OCI-LY7 (cell line): Measurements from ENCODE around the gene CAMKK1. TPM values are rescaled to one million over a fixed set of nuclear protein-coding genes. Genes with fewer than 3 reads are reported as not detected.

Source experiments
- BruUV-seq: library from RNA; stranded (reverse); fragments of 400-500 nt; replicated peaks from 2 replicates; lab custom pipeline; 2021; lab: Mats Ljungman, UMichigan
- CTCF ChIA-PET: fragments of 300-600 bp; sonication (Branson Sonifier 250); formaldehyde crosslinking; loops from one replicate; lab custom pipeline; 2022; ENCODE audit warnings: antibody characterized with exemption; ENCODE audit not compliant: unreplicated experiment; lab: Charles Lee
- POLR2A ChIA-PET: fragments of 300-600 bp; sonication (Branson Sonifier 250); formaldehyde crosslinking; loops from one replicate; lab custom pipeline; 2022; ENCODE audit warnings: antibody characterized with exemption; lab: Charles Lee
- DNase-seq: peaks from one replicate; pipeline ENCODE4 v3.0.0-alpha.2; 2015; ENCODE audit warnings: low spot score
- H2AFZ ChIP-seq: fragments of 200-600 bp; sonication (generic), shearing (Covaris generic); 2 replicates; pipeline ENCODE4 v1.6.1; 2014; ENCODE audit warnings: mild to moderate bottlenecking, antibody characterized with exemption, low read length, moderate library complexity
- H3K27ac ChIP-seq: fragments of 200-600 bp; sonication (generic); 2 replicates; pipeline ENCODE4 v1.5.1; 2014; ENCODE audit warnings: mixed run types, low read depth, mild to moderate bottlenecking, moderate library complexity, low read length, inconsistent platforms; ENCODE audit not compliant: poor library complexity, severe bottlenecking
- H3K36me3 ChIP-seq: fragments of 200-600 bp; sonication (generic); 2 replicates; pipeline ENCODE4 v1.6.1; 2014; ENCODE audit warnings: mild to moderate bottlenecking, antibody characterized with exemption, low read length, moderate library complexity, mixed read lengths; ENCODE audit not compliant: insufficient read depth
- H3K4me1 ChIP-seq: fragments of 200-600 bp; sonication (generic); 2 replicates; pipeline ENCODE4 v1.5.1; 2014; ENCODE audit warnings: mild to moderate bottlenecking, low read length; ENCODE audit not compliant: insufficient read depth, poor library complexity, severe bottlenecking
- H3K4me2 ChIP-seq: fragments of 200-600 bp; sonication (generic); 2 replicates; pipeline ENCODE4 v1.6.1; 2014; ENCODE audit warnings: mild to moderate bottlenecking, low read length
- H3K4me3 ChIP-seq: fragments of 200-600 bp; sonication (generic); 2 replicates; pipeline ENCODE4 v1.5.1; 2014; ENCODE audit warnings: mild to moderate bottlenecking, low read depth, low read length; ENCODE audit not compliant: poor library complexity, severe bottlenecking
- H3K79me2 ChIP-seq: fragments of 200-600 bp; sonication (generic); 2 replicates; pipeline ENCODE4 v1.6.1; 2016; ENCODE audit warnings: low read depth, mild to moderate bottlenecking, low read length, moderate library complexity, mixed read lengths; ENCODE audit not compliant: insufficient read depth
- H3K9me2 ChIP-seq: fragments of 200-600 bp; sonication (generic); 2 replicates; pipeline ENCODE4 v1.6.1; 2016; ENCODE audit warnings: mild to moderate bottlenecking, low read length, mixed read lengths; ENCODE audit not compliant: insufficient read depth
- H3K9me3 ChIP-seq: fragments of 200-600 bp; sonication (generic); 2 replicates; pipeline ENCODE4 v1.6.1; 2014; ENCODE audit warnings: mild to moderate bottlenecking, mixed run types, low read length, mixed read lengths
- H4K20me1 ChIP-seq: fragments of 200-600 bp; sonication (generic); 2 replicates; pipeline ENCODE4 v1.6.1; 2014; ENCODE audit warnings: mild to moderate bottlenecking, antibody characterized with exemption, low read length, moderate library complexity, mixed read lengths; ENCODE audit not compliant: insufficient read depth
- CTCF ChIP-seq: fragments of 200-600 bp; sonication (generic); conservative IDR thresholded peaks from 2 replicates; pipeline ENCODE4 v1.5.1; 2014; ENCODE audit warnings: mild to moderate bottlenecking, antibody characterized with exemption, low read length, moderate library complexity, mixed read lengths
- EZH2phosphoT487 ChIP-seq: fragments of 200-600 bp; sonication (generic); IDR thresholded peaks from 2 replicates; pipeline ENCODE4 v1.6.1; 2018; ENCODE audit warnings: low read depth, borderline replicate concordance, mild to moderate bottlenecking, mixed run types, antibody characterized with exemption, low read length, moderate library complexity, mixed read lengths
- intact Hi-C: fragments of 100-400 bp; cut with micrococcal nuclease; formaldehyde crosslinking; loops from one replicate; pipeline ENCODE4 v1.10.0; 2022; ENCODE audit not compliant: unreplicated experiment
- total RNA-seq, 2 experiments: library from RNA; depleted of rRNA in 1 of 2; stranded (reverse); fragments of >200 nt in 1 of 2; shearing (Covaris generic) in 1 of 2; gene quantifications; 2 replicates each; pipeline ENCODE4 v1.2.3, GENCODE V29; 2014 to 2022

CAMKK1 gene
- total RNA-seq, 2 experiments from 2014 or later = 2.7 TPM

DNA sequence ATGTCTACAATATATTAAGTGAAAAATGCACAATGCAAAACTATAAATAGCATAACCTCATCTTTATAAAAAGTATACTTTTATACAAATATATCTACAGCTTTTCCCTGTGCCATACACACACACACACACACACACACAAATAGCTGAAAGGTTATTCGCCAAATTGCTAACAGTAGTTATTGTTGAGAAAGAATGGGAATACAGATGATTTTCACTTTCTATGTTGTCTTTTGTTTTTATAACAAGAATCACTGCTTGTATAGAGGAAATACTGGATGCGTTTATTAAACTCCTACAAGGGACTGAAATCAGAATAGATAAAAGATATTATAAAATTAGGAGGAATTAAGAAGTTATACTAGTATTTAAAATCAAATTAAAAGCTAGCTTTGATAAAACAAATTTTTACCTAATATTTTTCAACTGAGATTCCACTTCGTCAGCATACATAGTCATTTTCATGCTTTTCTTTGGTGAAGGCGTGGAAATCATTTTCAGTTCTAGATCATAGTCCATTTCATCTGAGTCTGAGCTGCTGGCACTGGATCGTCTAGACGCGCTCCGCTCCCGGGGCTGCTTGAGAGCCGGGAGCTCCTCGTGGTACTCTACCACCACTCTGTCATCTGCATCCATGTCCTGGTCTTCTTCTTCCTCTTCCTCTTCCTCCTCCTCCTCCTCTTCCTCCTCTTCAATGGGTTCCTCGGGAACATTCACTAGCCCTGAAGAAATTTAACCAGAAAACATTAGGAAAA, 74.8 kb downstream of the CAMKK1 start:
- Histone ChIP-seq H3K9me2 (no peaks in the 10 kb centered on the region), H4K20me1 (no peaks in the 10 kb centered on the region), H3K36me3 (peaks cover 98% of the 10 kb centered on the region), H3K4me2 (no peak overlapping the region), H3K4me1 (peaks cover 19% of the 10 kb centered on the region), H3K27ac (no peak overlapping the region), H3K79me2 (no peaks in the 10 kb centered on the region), H3K9me3 (no peaks in the 10 kb centered on the region), H3K4me3 (no peak overlapping the region), H2AFZ (no peak overlapping the region)
- intact Hi-C loops = no loop called here
- POLR2A ChIA-PET = no interaction called here
- DNase-seq = no peak
- CTCF ChIA-PET = interaction anchor here (0.9 kb wide), 1 partner anchor 80 kb away, joined by 3 read pairs; no protein-coding TSS in a partner anchor
- no TSS peak for BruUV-seq
- TF ChIP-seq CTCF (no peak), EZH2phosphoT487 (no peak)

DNA sequence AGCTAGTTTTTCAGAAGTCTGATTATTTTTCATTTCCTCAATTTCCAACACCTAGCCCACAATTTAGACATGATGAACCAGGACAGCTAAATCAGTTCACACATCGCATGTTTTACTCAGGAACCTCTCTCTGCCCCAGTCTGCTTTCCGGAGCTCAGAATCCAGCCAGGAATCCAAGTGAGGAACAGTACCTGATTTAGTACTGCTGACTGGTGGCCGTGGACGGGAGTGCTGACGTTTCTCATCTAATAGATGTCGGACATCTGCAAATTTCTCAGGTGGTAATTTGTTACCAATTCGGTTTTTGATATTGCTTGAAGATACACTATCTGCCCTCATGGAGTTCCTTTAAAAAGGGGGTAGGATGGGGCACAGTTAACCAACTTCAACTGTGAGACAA, 76.9 kb downstream of the CAMKK1 start:
- Histone ChIP-seq H3K79me2 (no peaks in the 10 kb centered on the region), H2AFZ (no peak overlapping the region), H3K36me3 (peaks cover 100% of the 10 kb centered on the region), H3K4me2 (no peak overlapping the region), H3K4me3 (no peak overlapping the region), H3K9me2 (no peaks in the 10 kb centered on the region), H3K4me1 (peaks cover 22% of the 10 kb centered on the region), H3K27ac (no peak overlapping the region), H4K20me1 (no peaks in the 10 kb centered on the region), H3K9me3 (no peaks in the 10 kb centered on the region)
- ChIA-PET POLR2A (interaction anchor here (1.9 kb wide), 1 partner anchor 31 kb away, joined by 4 read pairs; the partner anchor contains the start of gene NCBP3), CTCF (no interaction called here)
- BruUV-seq = no TSS peak
- no peak for DNase-seq
- TF ChIP-seq EZH2phosphoT487 = no peak
- no peak for TF ChIP-seq CTCF
- intact Hi-C loops = no loop called here

- no peak overlapping the region for H2AFZ ChIP-seq
- no peaks in the 10 kb centered on the region for H3K79me2 ChIP-seq
- ChIA-PET POLR2A (no interaction called here), CTCF (no interaction called here)
- H3K9me3 ChIP-seq = no peaks in the 10 kb centered on the region
- TF ChIP-seq EZH2phosphoT487 (no peak), CTCF (no peak)
- peaks cover 30% of the 10 kb centered on the region for H3K4me1 ChIP-seq
- intact Hi-C loops = no loop called here
- no peak overlapping the region for H3K4me2 ChIP-seq
- no peak overlapping the region for H3K27ac ChIP-seq
- H3K9me2 ChIP-seq = no peaks in the 10 kb centered on the region
- BruUV-seq = no TSS peak
- H3K4me3 ChIP-seq = no peak overlapping the region
- DNase-seq = no peak
- H3K36me3 ChIP-seq = peaks cover 100% of the 10 kb centered on the region
- H4K20me1 ChIP-seq = no peaks in the 10 kb centered on the region
These were observed 77.7 kb downstream of the CAMKK1 start for GRCh38 chr17:3815122-3815521.
